GM11168 (cell line): ENCODE data around the gene KRT5.
"Not testable (repeated sequence)": the region's sequence is repeated elsewhere in the genome, so short reads cannot be mapped to it uniquely, and the experiment has no call there.

ENCODE experiments used
- in situ Hi-C: fragments of 300-500 bp; cut with MboI; formaldehyde crosslinking; loops from one replicate; pipeline ENCODE4 v1.12.0; 2022; ENCODE audit warnings: low sequenced_read_pairs; ENCODE audit not compliant: unreplicated experiment

The KRT5 gene

GRCh38 chr12:52522346-52523011 is 2.3 kb upstream of the KRT5 start:
- in situ Hi-C loops = no loop called here

GRCh38 chr12:52521568-52522266 is 1.5 kb upstream of the KRT5 start:
- in situ Hi-C loops = no loop called here

- in situ Hi-C loops = no loop called here
Measured at GRCh38 chr12:52521175-52521567, 977 bp upstream of the KRT5 start.

- in situ Hi-C loops = no loop called here
Measured at GRCh38 chr12:52519387-52519703, 849 bp downstream of the KRT5 start.

GRCh38 chr12:52518574-52519386 is 1.4 kb downstream of the KRT5 start:
- in situ Hi-C loops = no loop called here

GRCh38 chr12:52517888-52518287 is 2.3 kb downstream of the KRT5 start:
- in situ Hi-C loops = no loop called here

- in situ Hi-C loops = no loop called here
Measured at GRCh38 chr12:52517005-52517835, 3.0 kb downstream of the KRT5 start.

- in situ Hi-C loops = no loop called here
Measured at GRCh38 chr12:52515927-52516831, 4.0 kb downstream of the KRT5 start.

GRCh38 chr12:52515319-52515646 is 4.9 kb downstream of the KRT5 start:
- in situ Hi-C loops = no loop called here

- in situ Hi-C loops = no loop called here
Measured at GRCh38 chr12:52514471-52515318, 5.5 kb downstream of the KRT5 start.

- in situ Hi-C loops = no loop called here
Measured at GRCh38 chr12:52513736-52514135, 6.5 kb downstream of the KRT5 start.

GRCh38 chr12:52508211-52508610 is 12.0 kb downstream of the KRT5 start:
- in situ Hi-C loops = no loop called here

GRCh38 chr12:52506858-52507715 is 13.1 kb downstream of the KRT5 start:
- in situ Hi-C loops = no loop called here

GRCh38 chr12:52502877-52503276 is 17.3 kb downstream of the KRT5 start:
- in situ Hi-C loops = no loop called here

- in situ Hi-C loops = no loop called here
Measured at GRCh38 chr12:52501490-52501889, 18.7 kb downstream of the KRT5 start.

- in situ Hi-C loops = not testable (repeated sequence)
Measured at GRCh38 chr12:52500574-52500973, 19.6 kb downstream of the KRT5 start.

- in situ Hi-C loops = no loop called here
Measured at GRCh38 chr12:52499806-52500560, 20.2 kb downstream of the KRT5 start.
